ENCODE results near the gene MOSMO.

MOSMO gene

DNA sequence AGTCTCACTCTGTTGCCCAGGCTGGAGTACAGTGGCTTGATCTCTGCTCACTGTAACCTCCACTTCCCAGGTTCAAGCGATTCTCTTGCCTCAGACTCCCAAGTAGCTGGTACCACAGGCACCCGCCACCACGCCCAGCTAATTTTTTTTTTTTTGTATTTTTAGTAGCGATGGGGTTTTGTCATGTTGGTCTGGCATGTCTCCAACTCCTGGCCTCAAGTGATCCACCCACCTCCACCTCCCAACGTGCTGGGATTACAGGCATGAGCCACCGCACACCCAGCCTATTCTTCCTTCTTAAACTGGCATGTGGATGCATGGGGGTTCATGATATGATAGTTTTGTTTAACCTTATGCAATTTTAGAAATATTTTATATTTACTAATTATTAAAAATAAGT lies 45.1 kb downstream of the MOSMO start:
- DNase-seq = no peak

DNA sequence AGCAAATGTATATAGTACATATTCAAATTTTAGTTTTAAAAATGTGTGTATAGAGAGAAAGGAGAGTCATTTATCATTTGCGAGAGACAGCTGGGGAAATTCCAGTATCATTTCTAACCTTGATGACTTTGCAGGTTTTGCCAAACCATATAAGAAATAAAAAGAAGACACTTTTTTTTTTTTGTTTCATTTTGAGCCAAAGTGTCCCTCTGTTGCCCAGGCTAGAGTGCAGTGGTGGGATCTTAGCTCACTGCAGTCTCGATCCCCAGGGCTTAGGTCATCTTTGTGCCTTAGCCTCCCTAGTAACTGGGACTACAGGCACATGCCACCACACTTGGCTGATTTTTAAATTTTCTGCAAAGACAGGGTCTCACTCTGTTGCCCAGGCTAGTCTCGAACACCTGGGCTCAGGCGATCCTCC lies 46.0 kb downstream of the MOSMO start:
- no peak for DNase-seq

DNA sequence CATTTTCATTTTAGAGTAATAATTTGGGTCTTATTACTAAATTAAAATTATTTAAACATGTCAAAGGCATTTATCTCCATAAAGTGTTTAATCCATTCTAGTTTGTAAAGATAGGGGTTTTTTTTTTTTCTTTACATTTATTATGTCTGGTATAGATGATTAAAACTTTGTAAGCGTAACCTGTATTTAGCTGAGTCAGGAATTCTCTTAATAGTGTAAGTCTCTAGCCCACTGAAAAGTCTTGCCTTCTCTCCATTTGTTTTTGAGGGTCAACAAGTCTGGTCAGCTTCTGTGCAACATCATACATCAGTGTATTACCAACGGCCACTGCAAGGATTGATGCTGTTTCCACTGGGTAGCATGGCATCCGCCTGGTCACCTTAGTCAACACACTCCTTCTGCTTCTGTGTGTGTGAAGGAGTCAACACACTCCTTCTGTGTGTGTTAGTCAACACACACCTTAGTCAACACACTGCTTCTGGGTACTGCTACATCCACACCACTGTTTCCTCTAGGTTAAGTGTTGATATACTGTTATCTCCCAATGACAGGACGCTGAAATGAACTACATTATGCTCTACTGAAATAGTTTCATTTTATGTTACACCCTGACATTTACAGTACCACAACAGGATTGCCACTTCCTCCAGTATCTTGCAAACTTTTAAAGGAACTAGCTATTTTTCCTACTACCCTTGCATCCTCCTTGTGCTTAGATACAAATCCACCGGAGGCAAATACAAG lies 47.1 kb downstream of the MOSMO start:
- DNase-seq = no peak

DNA sequence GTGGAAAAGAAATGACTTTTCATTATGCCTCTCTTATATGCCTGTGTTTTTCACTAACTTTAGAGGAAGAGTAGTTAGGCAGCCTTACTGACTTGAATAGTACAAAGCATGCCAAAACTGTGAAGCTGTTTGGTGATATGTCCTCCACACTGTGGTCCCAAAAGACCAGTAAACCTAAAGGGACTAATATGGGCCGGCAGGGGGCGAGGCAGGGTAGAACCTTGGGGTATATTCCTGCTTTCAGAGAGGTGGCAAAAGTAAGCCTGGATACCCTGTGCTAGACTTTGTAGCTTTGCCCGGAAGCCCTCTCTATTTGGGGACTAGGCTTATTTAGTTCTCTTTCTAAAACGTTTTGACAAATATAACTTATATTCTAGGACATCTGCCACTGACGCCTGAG lies 48.0 kb downstream of the MOSMO start:
- no peak for DNase-seq

- no peak for DNase-seq
These were observed 56.1 kb downstream of the MOSMO start for GRCh38 chr16:22063888-22064467.

DNA sequence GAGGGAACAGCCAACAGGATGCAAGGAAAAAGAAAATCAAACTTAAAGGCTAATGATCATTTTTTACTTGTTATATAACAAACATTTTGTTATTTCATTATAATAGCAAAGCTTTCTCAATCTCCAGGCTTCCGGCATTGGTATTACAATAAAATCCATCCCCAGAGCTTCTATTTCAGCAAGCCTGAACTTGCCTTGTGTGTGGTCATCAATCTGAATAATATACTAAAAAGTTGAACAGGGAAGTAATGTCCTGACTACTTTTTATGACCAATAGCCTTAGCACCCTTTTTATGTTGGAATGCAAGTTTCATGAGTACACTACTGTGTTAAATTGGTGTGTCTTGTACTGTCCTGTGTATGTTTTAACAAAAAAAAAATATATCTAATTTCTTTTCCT lies 57.3 kb downstream of the MOSMO start:
- DNase-seq = no peak

DNA sequence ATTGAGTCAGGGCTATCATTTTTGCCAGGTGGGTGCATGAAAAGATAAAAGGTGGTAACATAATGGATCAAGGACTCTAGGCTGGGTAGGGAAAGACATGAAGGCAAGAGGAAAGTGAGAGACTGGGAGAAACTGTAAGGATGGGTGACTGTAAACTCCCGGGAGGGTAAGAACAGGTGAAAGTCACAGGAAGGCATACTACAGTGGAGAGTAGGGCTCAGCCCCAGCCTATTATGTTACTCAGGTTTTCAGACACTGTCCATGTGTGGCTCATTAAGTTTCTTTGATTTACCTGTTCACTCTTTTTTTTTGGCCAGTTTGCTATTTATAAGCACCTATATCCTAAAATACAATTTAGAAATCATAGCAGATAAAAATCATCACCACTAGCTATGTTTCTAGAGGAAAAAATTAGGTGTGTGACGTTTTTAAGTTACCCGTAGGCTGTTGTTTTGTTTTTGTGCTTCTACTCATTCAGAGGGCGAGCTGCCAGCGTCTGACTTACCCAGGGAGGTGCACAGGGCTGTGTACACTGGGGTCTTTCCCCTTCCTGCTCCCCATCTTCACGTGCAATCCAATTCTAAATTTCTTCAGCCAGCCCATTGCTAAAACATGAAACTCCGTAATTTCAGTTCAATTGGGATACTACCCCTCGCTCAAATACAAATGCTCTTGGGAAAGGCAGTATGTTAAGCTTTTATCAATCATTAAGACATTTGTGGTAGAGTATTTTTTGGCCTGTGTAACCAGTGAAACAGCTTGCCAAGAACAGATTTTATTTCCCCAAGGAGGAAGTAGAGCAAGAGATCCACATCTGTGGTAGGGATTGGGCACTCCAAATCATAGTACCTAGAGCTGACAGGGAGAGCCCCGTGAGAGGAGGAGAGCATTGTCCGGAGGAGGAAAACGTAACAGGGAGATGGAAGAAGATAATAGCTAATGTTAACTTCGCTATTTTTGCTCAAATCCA lies 62.7 kb downstream of the MOSMO start:
- no peak for DNase-seq

- no peak for DNase-seq
These were observed 63.5 kb downstream of the MOSMO start for GRCh38 chr16:22071331-22071910.

DNA sequence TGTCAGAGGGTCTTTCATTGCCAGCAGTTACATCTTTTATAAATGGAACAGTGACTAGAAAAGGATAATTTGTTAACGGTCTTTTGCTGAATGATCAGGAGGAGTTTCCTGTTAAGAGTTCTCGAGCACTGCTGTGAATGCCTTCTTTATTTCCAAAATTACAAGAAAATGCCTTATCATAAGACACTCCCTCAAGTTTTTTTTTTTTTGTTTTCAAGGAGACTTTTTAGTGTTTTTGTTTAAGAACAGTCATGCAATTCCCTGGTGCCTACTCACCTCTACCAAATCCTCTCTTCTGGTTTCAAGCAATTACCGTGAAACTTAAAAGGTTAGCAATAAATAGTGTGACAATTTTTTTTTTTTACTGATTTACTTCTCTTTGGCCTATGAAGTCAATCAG lies 65.4 kb downstream of the MOSMO start:
- DNase-seq = no peak

DNA sequence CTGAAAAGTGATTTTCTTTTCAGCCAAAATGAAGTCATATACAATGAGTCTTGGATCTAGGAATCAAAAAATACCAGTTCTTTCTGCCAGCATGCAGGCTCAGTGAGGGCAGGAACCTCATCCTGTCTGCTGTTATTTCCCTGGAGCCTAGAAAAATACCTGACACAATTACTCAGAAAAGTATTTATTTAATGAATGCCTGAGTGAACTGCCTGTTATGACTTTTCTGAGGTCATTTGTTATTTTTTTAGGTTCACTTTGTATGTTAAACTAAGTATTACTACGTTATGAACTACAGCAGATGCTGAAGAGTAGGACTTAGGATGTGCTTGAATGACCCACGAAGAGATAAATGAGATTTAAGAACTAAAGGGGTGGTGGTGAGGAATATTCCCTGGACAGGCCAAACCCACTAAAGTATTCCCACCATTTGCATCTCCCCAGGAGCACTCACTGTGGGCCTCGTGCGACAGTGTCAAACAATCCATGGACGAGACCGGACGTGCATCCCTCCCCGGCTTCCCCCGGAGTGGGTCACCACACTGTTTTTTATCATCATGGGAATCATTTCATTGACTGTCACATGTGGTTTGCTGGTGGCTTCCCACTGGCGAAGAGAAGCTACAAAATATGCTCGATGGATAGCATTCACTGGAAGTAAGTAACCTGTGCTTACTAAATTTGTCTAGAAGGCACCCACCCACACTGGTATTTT lies 67.3 kb downstream of the MOSMO start:
- DNase-seq = no peak

- no peak for DNase-seq
These were observed 67.9 kb downstream of the MOSMO start for GRCh38 chr16:22075776-22076175.

DNA sequence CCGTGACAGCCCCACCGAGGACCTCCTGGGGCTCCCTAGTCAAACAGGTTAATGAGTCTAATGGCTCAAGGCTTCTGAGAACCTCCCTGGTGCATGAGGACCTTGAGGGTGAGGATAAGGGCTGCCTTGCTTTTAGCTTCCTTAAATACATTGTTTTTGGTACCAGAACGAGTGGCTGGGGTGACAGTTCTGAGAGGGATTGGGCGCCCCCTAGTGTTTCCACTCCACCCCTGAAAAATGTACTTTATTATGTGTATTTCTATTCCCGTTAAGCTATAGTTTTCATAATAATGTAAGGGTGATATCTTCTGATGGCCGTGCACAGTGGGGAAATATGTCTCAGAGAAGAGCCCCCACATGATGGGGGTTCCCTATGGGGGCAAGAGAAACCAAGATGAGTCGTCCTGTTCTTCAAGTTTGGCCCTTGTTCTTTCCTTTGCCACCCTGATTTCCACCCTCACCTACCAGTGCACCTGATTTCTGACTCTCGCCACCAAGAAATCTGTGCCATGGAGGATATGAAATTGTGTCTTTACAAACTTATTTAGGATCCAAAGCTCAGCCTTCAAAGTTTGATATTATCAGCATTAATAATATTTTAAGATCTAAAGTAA lies 69.9 kb downstream of the MOSMO start:
- DNase-seq = peak; percentile 52 to 67

DNA sequence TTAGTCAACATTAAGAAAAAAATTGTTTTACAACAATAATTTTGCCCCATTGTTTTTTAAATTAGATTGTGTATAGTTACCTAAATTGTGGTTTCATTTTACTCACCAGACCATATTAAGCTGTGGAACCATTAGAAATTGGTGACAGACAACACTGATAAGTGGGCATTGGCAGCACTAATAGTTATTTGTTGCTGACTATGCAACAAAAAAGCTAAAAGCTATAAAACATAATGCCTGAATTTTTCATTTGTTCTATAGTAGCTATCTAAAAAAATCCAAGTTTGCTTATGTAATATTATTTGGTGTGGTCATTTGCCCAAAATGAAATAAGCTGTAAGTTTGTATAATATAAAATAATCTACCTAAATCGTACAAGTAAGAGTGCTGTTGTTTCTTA lies 70.7 kb downstream of the MOSMO start:
- no peak for DNase-seq

GRCh38 chr16:22081050-22081449 lies 73.1 kb downstream of the MOSMO start:
- no peak for DNase-seq

- DNase-seq = no peak
These were observed 78.5 kb downstream of the MOSMO start for GRCh38 chr16:22086440-22086839.

DNA sequence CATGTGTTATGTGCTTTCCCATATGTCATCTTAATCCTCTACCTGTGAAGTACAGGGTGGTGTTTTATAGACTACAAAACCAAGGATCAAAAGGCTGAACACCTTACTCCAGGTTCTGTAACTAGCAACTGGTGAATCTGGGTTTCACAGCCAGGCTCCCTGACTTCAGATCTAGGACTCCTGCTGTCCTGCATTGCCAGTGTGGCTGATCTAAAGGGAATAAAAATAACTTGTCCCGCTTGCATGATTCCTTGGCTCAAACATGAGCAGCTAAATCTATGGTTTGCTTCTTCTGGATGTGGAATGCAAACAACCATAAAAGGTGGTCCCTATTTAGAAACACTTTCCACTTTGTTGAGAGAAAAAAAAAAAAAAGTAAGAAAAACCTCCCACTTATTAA lies 80.7 kb downstream of the MOSMO start:
- DNase-seq = no peak

DNA sequence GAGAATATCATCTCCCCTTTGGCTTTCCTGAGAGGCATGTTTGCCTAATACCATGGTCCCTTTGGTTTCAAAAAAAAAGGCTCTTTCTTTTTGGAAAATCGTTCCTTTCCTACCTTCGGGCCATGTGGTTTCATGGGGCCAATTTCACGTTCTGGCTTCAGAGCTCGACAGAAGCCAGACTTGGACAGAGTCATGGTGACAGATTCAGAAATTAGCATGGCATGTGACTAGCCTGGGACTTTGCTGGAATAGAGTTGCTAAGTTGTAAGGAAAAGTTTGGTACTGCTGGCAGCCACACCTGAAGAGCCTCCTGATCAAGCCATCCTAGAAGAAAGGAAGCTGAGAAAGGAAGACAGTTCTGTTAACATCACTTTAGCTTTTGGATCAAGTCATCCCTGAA lies 82.0 kb downstream of the MOSMO start:
- no peak for DNase-seq

GRCh38 chr16:22091721-22092120 lies 83.8 kb downstream of the MOSMO start:
- DNase-seq = no peak

GRCh38 chr16:22092143-22092933 lies 84.4 kb downstream of the MOSMO start, which contains the start of gene VWA3A:
Gene VWA3A, plus strand, starts transcription at chr16:22092541. Its CDS starts 97 bp downstream, at chr16:22092638.
- no peak for DNase-seq

DNA sequence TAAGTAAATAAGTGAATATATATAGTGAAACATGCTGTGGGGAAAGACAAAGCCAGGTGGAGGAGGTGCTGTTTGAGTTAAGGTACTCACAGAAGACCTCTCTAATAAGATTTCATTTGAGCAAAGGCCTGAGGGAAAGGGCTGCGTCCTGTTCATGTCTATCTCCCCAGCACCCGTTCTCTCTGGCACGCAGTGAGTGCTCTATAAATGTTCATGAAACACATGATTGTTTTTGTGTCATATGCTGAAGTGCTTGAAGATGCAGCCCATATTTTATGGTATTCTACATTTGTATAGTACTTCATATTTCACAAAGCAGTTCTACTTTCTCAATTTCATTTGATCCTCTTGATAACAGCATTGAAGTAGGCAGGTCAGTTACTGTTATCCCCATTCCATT lies 85.4 kb downstream of the MOSMO start:
- no peak for DNase-seq

DNA sequence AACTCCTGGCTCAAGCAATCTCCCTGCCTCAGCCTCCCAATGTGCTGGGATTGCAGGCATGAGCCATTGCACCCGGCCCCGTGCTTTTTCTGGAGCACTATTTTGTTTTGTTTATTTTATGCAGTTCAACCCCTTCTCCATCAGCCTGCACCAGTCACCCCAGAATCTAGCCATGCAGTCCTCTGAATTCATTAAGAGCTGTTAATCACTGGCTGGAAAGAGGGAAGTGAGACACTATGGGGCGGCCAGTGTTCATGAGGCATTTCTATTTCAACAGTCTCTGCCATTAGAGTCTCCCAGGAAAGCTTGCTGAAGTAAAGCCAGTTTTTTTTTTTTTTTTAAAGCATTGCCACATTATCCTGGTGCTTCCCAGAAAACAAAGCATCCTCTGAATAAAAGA lies 86.1 kb downstream of the MOSMO start:
- DNase-seq = no peak
